ENCODE measurements around the gene ST14.

The ST14 gene

GRCh38 chr11:130202009-130202817 is 42.6 kb downstream of the ST14 start:
- Histone ChIP-seq H3K27me3 (ENCODE audit: control insufficient read depth, insufficient read depth, low read length) (no peaks in the 10 kb centered on the region), H3K4me3 (ENCODE audit: low read depth, low read length) (no peak overlapping the region), H3K36me3 (ENCODE audit: control insufficient read depth, insufficient read depth, low read length) (peaks cover 4% of the 10 kb centered on the region; the same call in 1 of the 2 replicates), H3K4me1 (ENCODE audit: control insufficient read depth, insufficient read depth, low read length) (no peaks in the 10 kb centered on the region), H3K27ac (ENCODE audit: low read depth, low read length) (no peak overlapping the region), H3K9me3 (ENCODE audit: control insufficient read depth, insufficient read depth, low read length) (no peaks in the 10 kb centered on the region), H3K9ac (ENCODE audit: low read depth, low read length) (no peak overlapping the region)

GRCh38 chr11:130202818-130203689 is 43.5 kb downstream of the ST14 start:
- Histone ChIP-seq H3K4me1 (ENCODE audit: control insufficient read depth, insufficient read depth, low read length) (no peaks in the 10 kb centered on the region), H3K27me3 (ENCODE audit: control insufficient read depth, insufficient read depth, low read length) (no peaks in the 10 kb centered on the region), H3K36me3 (ENCODE audit: control insufficient read depth, insufficient read depth, low read length) (peaks cover 4% of the 10 kb centered on the region; the same call in 1 of the 2 replicates)

GRCh38 chr11:130203766-130204702 is 44.5 kb downstream of the ST14 start:
- Histone ChIP-seq H3K27ac (ENCODE audit: low read depth, low read length) (no peak overlapping the region), H3K4me1 (ENCODE audit: control insufficient read depth, insufficient read depth, low read length) (no peaks in the 10 kb centered on the region), H3K36me3 (ENCODE audit: control insufficient read depth, insufficient read depth, low read length) (peaks cover 4% of the 10 kb centered on the region; the same call in 1 of the 2 replicates), H3K4me3 (ENCODE audit: low read depth, low read length) (no peak overlapping the region), H3K27me3 (ENCODE audit: control insufficient read depth, insufficient read depth, low read length) (no peaks in the 10 kb centered on the region), H3K9me3 (ENCODE audit: control insufficient read depth, insufficient read depth, low read length) (no peaks in the 10 kb centered on the region), H3K9ac (ENCODE audit: low read depth, low read length) (no peak overlapping the region)

More at GRCh38 chr11:130202818-130203689, 43.5 kb downstream of the ST14 start:
- H3K9me3 ChIP-seq (ENCODE audit: control insufficient read depth, insufficient read depth, low read length) = no peaks in the 10 kb centered on the region
- H3K9ac ChIP-seq (ENCODE audit: low read depth, low read length) = no peak overlapping the region
- no peak overlapping the region for H3K4me3 ChIP-seq (ENCODE audit: low read depth, low read length)
- no peak overlapping the region for H3K27ac ChIP-seq (ENCODE audit: low read depth, low read length)

GRCh38 chr11:130204703-130205095 is 45.1 kb downstream of the ST14 start:
- H3K27me3 ChIP-seq (ENCODE audit: control insufficient read depth, insufficient read depth, low read length) = no peaks in the 10 kb centered on the region
- H3K9ac ChIP-seq (ENCODE audit: low read depth, low read length) = no peak overlapping the region
- H3K4me1 ChIP-seq (ENCODE audit: control insufficient read depth, insufficient read depth, low read length) = no peaks in the 10 kb centered on the region
- H3K27ac ChIP-seq (ENCODE audit: low read depth, low read length) = no peak overlapping the region
- H3K9me3 ChIP-seq (ENCODE audit: control insufficient read depth, insufficient read depth, low read length) = no peaks in the 10 kb centered on the region
- peaks cover 4% of the 10 kb centered on the region; the same call in 1 of the 2 replicates for H3K36me3 ChIP-seq (ENCODE audit: control insufficient read depth, insufficient read depth, low read length)
- no peak overlapping the region for H3K4me3 ChIP-seq (ENCODE audit: low read depth, low read length)

- no peak overlapping the region for H3K4me3 ChIP-seq (ENCODE audit: low read depth, low read length)
- no peak overlapping the region for H3K9ac ChIP-seq (ENCODE audit: low read depth, low read length)
- no peaks in the 10 kb centered on the region for H3K9me3 ChIP-seq (ENCODE audit: control insufficient read depth, insufficient read depth, low read length)
- no peaks in the 10 kb centered on the region for H3K4me1 ChIP-seq (ENCODE audit: control insufficient read depth, insufficient read depth, low read length)
- no peak overlapping the region for H3K27ac ChIP-seq (ENCODE audit: low read depth, low read length)
- H3K36me3 ChIP-seq (ENCODE audit: control insufficient read depth, insufficient read depth, low read length) = no peaks in the 10 kb centered on the region
- no peaks in the 10 kb centered on the region for H3K27me3 ChIP-seq (ENCODE audit: control insufficient read depth, insufficient read depth, low read length)
These were observed 46.6 kb downstream of the ST14 start for GRCh38 chr11:130206141-130206540.

- Histone ChIP-seq H3K27ac (ENCODE audit: low read depth, low read length) (no peak overlapping the region), H3K36me3 (ENCODE audit: control insufficient read depth, insufficient read depth, low read length) (no peaks in the 10 kb centered on the region), H3K9ac (ENCODE audit: low read depth, low read length) (no peak overlapping the region), H3K4me3 (ENCODE audit: low read depth, low read length) (no peak overlapping the region), H3K9me3 (ENCODE audit: control insufficient read depth, insufficient read depth, low read length) (no peaks in the 10 kb centered on the region), H3K4me1 (ENCODE audit: control insufficient read depth, insufficient read depth, low read length) (0 out of 2 replicates have a peak, but pooled peaks cover 3% of the 10 kb centered on the region), H3K27me3 (ENCODE audit: control insufficient read depth, insufficient read depth, low read length) (no peaks in the 10 kb centered on the region)
These were observed 48.9 kb downstream of the ST14 start for GRCh38 chr11:130208241-130209127.

GRCh38 chr11:130209128-130209932 is 49.7 kb downstream of the ST14 start:
- H3K9me3 ChIP-seq (ENCODE audit: control insufficient read depth, insufficient read depth, low read length) = no peaks in the 10 kb centered on the region
- no peaks in the 10 kb centered on the region for H3K36me3 ChIP-seq (ENCODE audit: control insufficient read depth, insufficient read depth, low read length)
- no peak overlapping the region for H3K9ac ChIP-seq (ENCODE audit: low read depth, low read length)
- no peak overlapping the region for H3K4me3 ChIP-seq (ENCODE audit: low read depth, low read length)
- H3K4me1 ChIP-seq (ENCODE audit: control insufficient read depth, insufficient read depth, low read length) = 0 out of 2 replicates have a peak, but pooled peaks cover 3% of the 10 kb centered on the region
- no peak overlapping the region for H3K27ac ChIP-seq (ENCODE audit: low read depth, low read length)
- H3K27me3 ChIP-seq (ENCODE audit: control insufficient read depth, insufficient read depth, low read length) = no peaks in the 10 kb centered on the region

- Histone ChIP-seq H3K36me3 (ENCODE audit: control insufficient read depth, insufficient read depth, low read length) (no peaks in the 10 kb centered on the region), H3K27me3 (ENCODE audit: control insufficient read depth, insufficient read depth, low read length) (no peaks in the 10 kb centered on the region), H3K9ac (ENCODE audit: low read depth, low read length) (no peak overlapping the region)
These were observed 50.6 kb downstream of the ST14 start for GRCh38 chr11:130209954-130210854.

More at GRCh38 chr11:130209954-130210854, 50.6 kb downstream of the ST14 start:
- Histone ChIP-seq H3K9me3 (ENCODE audit: control insufficient read depth, insufficient read depth, low read length) (no peaks in the 10 kb centered on the region), H3K4me1 (ENCODE audit: control insufficient read depth, insufficient read depth, low read length) (0 out of 2 replicates have a peak, but pooled peaks cover 3% of the 10 kb centered on the region), H3K27ac (ENCODE audit: low read depth, low read length) (no peak overlapping the region), H3K4me3 (ENCODE audit: low read depth, low read length) (no peak overlapping the region)
